ENCODE measurements around the gene HOXD12.

DNA sequence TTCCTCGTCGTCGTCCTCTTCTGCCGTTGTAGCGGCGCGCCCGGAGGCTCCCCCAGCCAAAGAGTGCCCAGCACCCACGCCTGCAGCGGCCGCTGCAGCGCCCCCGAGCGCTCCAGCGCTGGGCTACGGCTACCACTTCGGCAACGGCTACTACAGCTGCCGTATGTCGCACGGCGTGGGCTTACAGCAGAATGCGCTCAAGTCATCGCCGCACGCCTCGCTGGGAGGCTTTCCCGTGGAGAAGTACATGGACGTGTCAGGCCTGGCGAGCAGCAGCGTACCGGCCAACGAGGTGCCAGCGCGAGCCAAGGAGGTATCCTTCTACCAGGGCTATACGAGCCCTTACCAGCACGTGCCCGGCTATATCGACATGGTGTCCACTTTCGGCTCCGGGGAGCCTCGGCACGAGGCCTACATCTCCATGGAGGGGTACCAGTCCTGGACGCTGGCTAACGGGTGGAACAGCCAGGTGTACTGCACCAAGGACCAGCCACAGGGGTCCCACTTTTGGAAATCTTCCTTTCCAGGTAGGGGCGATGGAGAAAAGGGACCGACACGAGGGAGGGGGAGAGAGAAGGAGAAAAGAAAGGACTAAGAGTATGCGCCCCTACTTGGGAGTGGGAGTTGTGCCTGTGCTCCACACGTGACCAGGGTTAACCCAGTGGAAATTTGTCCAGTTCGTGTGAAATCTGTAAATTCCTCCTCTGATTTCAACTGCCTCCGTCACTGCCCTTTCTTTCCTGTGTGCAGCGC lies 6.3 kb upstream of the HOXD12 start:
- TF ChIP-seq, protein P1, sequence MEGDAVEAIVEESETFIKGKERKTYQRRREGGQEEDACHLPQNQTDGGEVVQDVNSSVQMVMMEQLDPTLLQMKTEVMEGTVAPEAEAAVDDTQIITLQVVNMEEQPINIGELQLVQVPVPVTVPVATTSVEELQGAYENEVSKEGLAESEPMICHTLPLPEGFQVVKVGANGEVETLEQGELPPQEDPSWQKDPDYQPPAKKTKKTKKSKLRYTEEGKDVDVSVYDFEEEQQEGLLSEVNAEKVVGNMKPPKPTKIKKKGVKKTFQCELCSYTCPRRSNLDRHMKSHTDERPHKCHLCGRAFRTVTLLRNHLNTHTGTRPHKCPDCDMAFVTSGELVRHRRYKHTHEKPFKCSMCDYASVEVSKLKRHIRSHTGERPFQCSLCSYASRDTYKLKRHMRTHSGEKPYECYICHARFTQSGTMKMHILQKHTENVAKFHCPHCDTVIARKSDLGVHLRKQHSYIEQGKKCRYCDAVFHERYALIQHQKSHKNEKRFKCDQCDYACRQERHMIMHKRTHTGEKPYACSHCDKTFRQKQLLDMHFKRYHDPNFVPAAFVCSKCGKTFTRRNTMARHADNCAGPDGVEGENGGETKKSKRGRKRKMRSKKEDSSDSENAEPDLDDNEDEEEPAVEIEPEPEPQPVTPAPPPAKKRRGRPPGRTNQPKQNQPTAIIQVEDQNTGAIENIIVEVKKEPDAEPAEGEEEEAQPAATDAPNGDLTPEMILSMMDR (IDR thresholded peaks at IDR 0.05; ENCODE audit: low read depth, low read length), result peak; percentile 42
- TF ChIP-seq POLR2A (IDR thresholded peaks at IDR 0.05; ENCODE audit: extremely low read depth, insufficient read length) (no peak), MYC (IDR thresholded peaks at IDR 0.05; ENCODE audit: low read depth, low read length) (peak; percentile 67)
- TF ChIP-seq, protein P2, sequence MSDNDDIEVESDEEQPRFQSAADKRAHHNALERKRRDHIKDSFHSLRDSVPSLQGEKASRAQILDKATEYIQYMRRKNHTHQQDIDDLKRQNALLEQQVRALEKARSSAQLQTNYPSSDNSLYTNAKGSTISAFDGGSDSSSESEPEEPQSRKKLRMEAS (IDR thresholded peaks at IDR 0.05; ENCODE audit: low read depth, low read length), result peak; percentile 65
